ENCODE results near the gene C1orf35.
A peak's percentile ranks its signal among the peaks of the same experiment; 100 is the strongest.

Gene C1orf35

DNA sequence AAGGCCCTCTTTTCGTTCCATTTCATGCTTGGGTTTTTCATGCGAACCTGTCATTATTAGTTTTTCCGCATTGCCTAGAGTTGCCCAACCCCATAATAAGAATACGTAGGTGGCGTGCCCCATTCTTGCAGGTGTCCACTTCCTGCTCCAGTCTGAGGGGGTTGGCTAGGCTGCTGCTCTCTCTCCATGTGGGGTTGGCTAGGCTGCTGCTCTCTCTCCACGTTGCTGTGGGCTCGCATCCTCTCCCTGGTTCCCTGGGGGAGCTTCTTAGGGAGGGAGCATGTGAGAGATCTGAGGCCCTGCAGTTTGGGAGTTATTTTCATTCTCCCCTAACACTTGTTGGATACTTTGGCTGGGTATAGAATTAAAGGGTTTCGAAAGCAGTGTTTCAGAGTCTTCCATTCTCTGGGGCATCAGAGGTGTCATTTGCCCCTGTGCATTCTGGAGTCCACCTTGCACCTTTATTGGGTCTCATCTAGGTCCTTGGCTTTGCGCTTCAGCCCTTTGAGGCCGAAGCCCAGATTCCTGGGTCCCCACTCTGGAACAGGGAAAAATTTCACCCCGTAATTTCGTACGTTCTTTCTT, 8.6 kb downstream of the C1orf35 start:
- no peak for DNase-seq (ENCODE audit: low spot score)

- DNase-seq (ENCODE audit: low spot score), result no peak
Observed at GRCh38 chr1:228093050-228093906, 9.8 kb downstream of the C1orf35 start.

- no peak for DNase-seq (ENCODE audit: low spot score)
Observed at GRCh38 chr1:228092342-228093049, 10.6 kb downstream of the C1orf35 start.

- no peak for DNase-seq (ENCODE audit: low spot score)
Observed at GRCh38 chr1:228091084-228091483, 12.0 kb downstream of the C1orf35 start.

GRCh38 chr1:228090613-228091081, 12.5 kb downstream of the C1orf35 start:
- no peak for DNase-seq (ENCODE audit: low spot score)

GRCh38 chr1:228089519-228090380, 13.4 kb downstream of the C1orf35 start:
- DNase-seq (ENCODE audit: low spot score), result no peak

GRCh38 chr1:228088586-228089498, 14.3 kb downstream of the C1orf35 start:
- DNase-seq (ENCODE audit: low spot score), result no peak

DNA sequence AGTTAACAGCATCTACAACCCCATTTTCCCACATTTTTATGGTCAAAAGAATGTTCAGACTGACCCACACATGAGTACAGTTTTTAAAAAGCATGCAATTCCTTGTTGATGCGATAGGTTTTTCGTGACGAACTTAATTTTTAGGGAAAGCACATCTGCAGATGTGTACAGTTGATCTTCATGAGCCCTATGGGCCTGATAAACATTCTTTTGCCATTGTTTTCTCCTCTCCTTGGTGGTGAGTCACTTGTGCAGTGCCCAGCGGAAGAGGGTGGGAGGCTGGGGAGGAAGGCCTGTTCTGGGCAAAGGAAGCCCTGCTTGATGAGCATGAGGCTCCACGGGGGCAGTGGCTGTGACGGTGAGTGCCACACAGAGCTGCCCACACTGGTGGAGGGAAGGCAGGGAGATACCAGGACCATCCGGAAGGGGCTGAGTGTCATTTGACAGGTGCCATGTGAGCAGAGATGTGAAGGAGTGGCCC, 15.3 kb downstream of the C1orf35 start:
- peak; percentile 52 for DNase-seq (ENCODE audit: low spot score)

- DNase-seq (ENCODE audit: low spot score), result peak; percentile 69
Observed at GRCh38 chr1:228085287-228085951, 17.7 kb downstream of the C1orf35 start.

- no peak for DNase-seq (ENCODE audit: low spot score)
Observed at GRCh38 chr1:228084797-228085196, 18.3 kb downstream of the C1orf35 start.

DNA sequence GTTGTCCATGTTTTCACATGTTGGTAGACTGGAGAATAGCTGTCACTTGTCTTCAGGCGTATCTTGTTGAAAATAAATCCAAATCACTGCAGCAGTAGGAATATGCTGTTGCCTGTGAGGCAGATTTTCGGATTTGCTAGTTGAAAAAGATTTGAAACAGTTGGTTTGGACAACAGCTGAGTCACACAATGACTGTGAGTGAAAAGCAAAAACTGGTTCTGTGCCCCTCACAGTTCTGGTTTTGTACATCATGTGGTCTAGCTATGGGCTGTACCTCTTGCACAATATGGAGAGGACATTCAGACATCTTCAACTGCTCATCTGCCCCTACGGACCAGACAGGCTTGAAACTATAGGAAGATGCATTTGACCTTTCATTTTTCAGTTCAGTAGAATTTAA, 18.8 kb downstream of the C1orf35 start:
- DNase-seq (ENCODE audit: low spot score), result peak; percentile 74

GRCh38 chr1:228083871-228084278, 19.2 kb downstream of the C1orf35 start:
- no peak for DNase-seq (ENCODE audit: low spot score)

DNA sequence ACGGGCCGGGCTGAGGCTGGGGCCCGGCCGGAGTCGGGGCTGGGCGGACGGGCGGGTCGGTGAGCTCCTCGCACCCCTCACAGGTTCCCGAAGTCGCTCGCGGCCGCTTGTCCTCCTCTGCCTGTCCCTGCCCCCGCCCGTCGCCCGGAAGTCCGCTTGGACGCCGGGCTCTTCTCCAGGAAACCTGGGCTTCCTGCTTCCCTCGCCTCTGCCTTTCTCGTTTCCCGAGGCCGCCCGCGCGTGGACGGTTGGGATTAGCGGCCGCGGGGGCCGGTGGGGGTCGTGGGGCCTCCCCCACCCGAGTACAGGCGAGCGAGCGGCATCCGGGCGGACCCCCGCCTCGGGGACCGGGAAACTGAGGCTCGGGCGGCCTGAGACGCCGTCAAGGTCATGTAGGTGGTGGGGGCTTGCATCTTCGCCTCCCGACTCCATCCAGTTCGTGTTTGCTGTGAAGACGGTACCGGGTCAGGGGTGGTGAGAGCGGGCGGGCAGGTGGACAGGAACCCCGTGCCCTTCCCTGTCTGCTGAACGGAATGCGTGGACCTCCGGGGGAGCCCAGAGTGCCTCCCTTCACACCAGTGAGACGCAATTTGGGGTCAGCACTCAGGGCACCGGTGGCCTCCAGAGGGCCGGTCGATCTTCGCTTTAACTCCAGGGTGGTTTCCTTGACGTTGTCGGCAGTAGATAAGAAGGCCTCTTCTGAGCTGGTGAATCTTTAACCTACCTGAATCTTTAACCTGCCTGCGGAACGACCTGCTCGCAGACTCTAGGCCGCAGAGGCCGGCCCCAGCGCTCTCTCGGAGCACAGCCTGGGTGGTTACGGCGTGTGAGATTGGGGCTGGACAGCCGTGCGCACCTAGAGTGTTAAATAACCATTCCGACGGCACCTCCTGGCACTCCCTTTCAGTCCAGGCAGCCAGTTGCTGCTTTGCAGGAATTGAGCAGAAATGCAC, 19.9 kb downstream of the C1orf35 start:
- peak; percentile 60 for DNase-seq (ENCODE audit: low spot score)

DNA sequence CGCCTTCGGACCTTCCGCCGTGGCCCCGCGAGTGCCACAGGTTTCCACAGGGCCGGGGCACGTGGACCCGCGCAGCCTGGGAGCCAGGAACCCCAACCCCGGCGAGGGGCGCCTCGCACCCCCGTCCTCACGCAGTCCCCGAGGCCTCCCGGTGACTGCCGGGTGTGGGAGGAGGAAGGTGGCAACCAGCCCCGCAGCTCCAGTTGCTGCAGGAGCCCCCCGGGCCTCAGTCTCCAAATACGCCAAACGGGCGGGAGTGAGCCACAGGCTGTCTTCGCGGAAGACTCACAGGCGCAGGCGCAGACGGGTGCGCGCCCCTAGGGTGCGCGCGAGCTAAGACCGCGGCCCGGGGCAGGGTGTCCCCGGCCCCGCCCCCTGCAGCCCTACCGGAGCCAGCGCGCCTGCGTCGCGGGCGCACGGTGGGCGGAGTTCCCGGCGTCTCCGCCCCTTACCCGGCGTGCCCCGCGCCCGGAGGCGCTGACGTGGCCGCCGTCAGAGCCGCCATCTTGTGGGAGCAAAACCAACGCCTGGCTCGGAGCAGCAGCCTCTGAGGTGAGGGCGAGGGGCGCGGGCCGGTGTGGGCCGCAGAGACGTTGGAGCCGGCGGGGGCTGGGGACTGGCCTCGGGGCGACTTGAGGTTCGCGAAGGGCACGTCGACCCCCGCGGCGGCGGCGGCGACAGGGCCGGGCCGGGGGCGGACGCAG, 20.8 kb downstream of the C1orf35 start, which contains the start of gene ARF1:
Gene ARF1, plus strand, starts transcription at position 495 of the 704 bp plus-strand sequence. CDS start 14,407 bp downstream, outside the sequence.
- DNase-seq (ENCODE audit: low spot score), result peak; percentile 100

DNA sequence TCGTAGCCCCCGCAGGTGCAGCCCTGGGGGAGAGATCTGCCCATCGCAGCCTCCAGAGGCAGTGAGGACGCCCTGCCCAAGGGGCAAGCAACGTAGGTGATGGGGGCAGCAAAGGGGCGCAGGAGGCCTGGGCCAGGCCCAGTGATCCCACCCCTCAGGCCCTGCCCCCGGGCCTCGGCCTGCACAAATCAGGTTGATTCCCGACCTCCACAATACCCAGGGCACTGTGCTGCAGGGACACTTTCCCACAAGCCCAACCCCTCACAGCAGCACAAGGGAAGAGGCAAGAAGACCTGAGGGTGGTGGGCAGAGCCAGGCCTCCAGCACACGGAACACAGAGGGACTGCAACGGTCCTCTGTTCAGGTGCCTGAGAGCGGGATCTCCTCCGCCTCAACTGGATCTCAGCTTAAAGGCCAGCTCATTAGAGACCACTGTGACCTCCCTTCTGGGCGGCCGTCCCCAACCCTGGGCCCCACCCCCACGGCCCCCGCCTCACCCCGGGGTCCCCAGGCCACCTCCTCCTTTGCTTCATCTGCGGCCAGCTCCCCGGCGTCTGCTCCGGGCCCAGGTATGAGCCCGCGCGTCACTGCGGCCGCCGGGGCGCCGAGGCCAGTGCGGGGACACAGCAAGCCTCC, 21.4 kb downstream of the C1orf35 start:
- no peak for DNase-seq (ENCODE audit: low spot score)

GRCh38 chr1:228081144-228081543, 22.0 kb downstream of the C1orf35 start:
- DNase-seq (ENCODE audit: low spot score), result no peak

- no peak for DNase-seq (ENCODE audit: low spot score)
Observed at GRCh38 chr1:228079601-228080263, 23.4 kb downstream of the C1orf35 start.
